Type B pancreatic cell (in vitro differentiated cells): ENCODE measurements around the gene SLC12A7. TPM values are rescaled to one million over a fixed set of nuclear protein-coding genes. Genes with fewer than 3 reads are reported as not detected.

Source experiments
- DNase-seq: peaks from one replicate; pipeline ENCODE4 v3.0.0; 2021; ENCODE audit warnings: mixed read lengths; ENCODE audit not compliant: unreplicated experiment; ENCODE audit errors: extremely low spot score
- H3K27ac Mint-ChIP-seq: 2 replicates; pipeline ENCODE4 v1.8.0; 2021; ENCODE audit warnings: mild to moderate bottlenecking, mixed read lengths
- H3K27me3 Mint-ChIP-seq: 2 replicates; pipeline ENCODE4 v1.8.0; 2021; ENCODE audit warnings: mixed read lengths
- H3K36me3 Mint-ChIP-seq: 2 replicates; pipeline ENCODE4 v1.8.0; 2021; ENCODE audit warnings: mixed read lengths
- H3K4me1 Mint-ChIP-seq: one replicate; pipeline ENCODE4 v1.8.0; 2021; ENCODE audit warnings: mixed read lengths; ENCODE audit not compliant: unreplicated experiment
- H3K4me3 Mint-ChIP-seq: 2 replicates; pipeline ENCODE4 v1.8.0; 2021; ENCODE audit warnings: mild to moderate bottlenecking, mixed read lengths
- H3K9me3 Mint-ChIP-seq: 2 replicates; pipeline ENCODE4 v1.8.0; 2021; ENCODE audit warnings: mixed read lengths
- CTCF ChIP-seq: fragments of 200-600 bp; sonication (generic); conservative IDR thresholded peaks from 2 replicates; pipeline ENCODE4 v1.5.0; 2021; ENCODE audit warnings: antibody characterized with exemption, mild to moderate bottlenecking
- total RNA-seq: library from RNA; stranded (reverse); gene quantifications from 2 replicates; pipeline ENCODE4 v1.2.1, GENCODE V29; 2021; ENCODE audit warnings: low replicate concordance

Gene SLC12A7
- total RNA-seq, 1 donor from 2014 or later, result 57.6 TPM

GRCh38 chr5:1054799-1055775, 56.8 kb downstream of the SLC12A7 start:
- H3K4me1 Mint-ChIP-seq, result peaks cover 4% of the 10 kb centered on the region
- H3K27ac Mint-ChIP-seq, result no peak overlapping the region
- DNase-seq, result no peak
- no peak overlapping the region for H3K4me3 Mint-ChIP-seq
- H3K27me3 Mint-ChIP-seq, result no peaks in the 10 kb centered on the region
- TF ChIP-seq CTCF, result no peak
- H3K36me3 Mint-ChIP-seq, result peaks cover 3% of the 10 kb centered on the region
- no peaks in the 10 kb centered on the region for H3K9me3 Mint-ChIP-seq

- TF ChIP-seq CTCF, result no peak
- DNase-seq, result no peak
- no peaks in the 10 kb centered on the region for H3K27me3 Mint-ChIP-seq
- peaks cover 5% of the 10 kb centered on the region for H3K4me1 Mint-ChIP-seq
- H3K4me3 Mint-ChIP-seq, result no peak overlapping the region
- H3K27ac Mint-ChIP-seq, result no peak overlapping the region
- H3K36me3 Mint-ChIP-seq, result peaks cover 3% of the 10 kb centered on the region
- H3K9me3 Mint-ChIP-seq, result no peaks in the 10 kb centered on the region
Observed at GRCh38 chr5:1054018-1054798, 57.7 kb downstream of the SLC12A7 start.

GRCh38 chr5:1053391-1054017, 58.4 kb downstream of the SLC12A7 start:
- Mint-ChIP-seq H3K27ac (no peak overlapping the region), H3K27me3 (no peaks in the 10 kb centered on the region), H3K9me3 (no peaks in the 10 kb centered on the region), H3K36me3 (peaks cover 3% of the 10 kb centered on the region), H3K4me3 (no peak overlapping the region), H3K4me1 (peaks cover 5% of the 10 kb centered on the region)
- no peak for DNase-seq
- TF ChIP-seq CTCF, result no peak

- Mint-ChIP-seq H3K36me3 (peaks cover 5% of the 10 kb centered on the region), H3K9me3 (no peaks in the 10 kb centered on the region), H3K27me3 (no peaks in the 10 kb centered on the region), H3K27ac (no peak overlapping the region), H3K4me3 (no peak overlapping the region), H3K4me1 (peaks cover 5% of the 10 kb centered on the region)
- TF ChIP-seq CTCF, result no peak
- DNase-seq, result no peak
Observed at GRCh38 chr5:1052641-1053390, 59.0 kb downstream of the SLC12A7 start.

GRCh38 chr5:1052076-1052475, 59.8 kb downstream of the SLC12A7 start:
- H3K9me3 Mint-ChIP-seq, result no peaks in the 10 kb centered on the region
- no peaks in the 10 kb centered on the region for H3K27me3 Mint-ChIP-seq
- no peak overlapping the region for H3K4me3 Mint-ChIP-seq
- H3K36me3 Mint-ChIP-seq, result peaks cover 13% of the 10 kb centered on the region
- H3K27ac Mint-ChIP-seq, result no peak overlapping the region
- no peak for DNase-seq
- peaks cover 5% of the 10 kb centered on the region for H3K4me1 Mint-ChIP-seq
- no peak for TF ChIP-seq CTCF
